ENCODE results near the gene CCDC146. TPM values are rescaled to one million over a fixed set of nuclear protein-coding genes. Genes with fewer than 3 reads are reported as not detected.

CCDC146 gene
- total and polyA plus RNA-seq, 2 of the 8 experiments (the other 6 are each of a cell fraction or from before 2014, with no cell fraction given), result 0.88 to 2.4 TPM

DNA sequence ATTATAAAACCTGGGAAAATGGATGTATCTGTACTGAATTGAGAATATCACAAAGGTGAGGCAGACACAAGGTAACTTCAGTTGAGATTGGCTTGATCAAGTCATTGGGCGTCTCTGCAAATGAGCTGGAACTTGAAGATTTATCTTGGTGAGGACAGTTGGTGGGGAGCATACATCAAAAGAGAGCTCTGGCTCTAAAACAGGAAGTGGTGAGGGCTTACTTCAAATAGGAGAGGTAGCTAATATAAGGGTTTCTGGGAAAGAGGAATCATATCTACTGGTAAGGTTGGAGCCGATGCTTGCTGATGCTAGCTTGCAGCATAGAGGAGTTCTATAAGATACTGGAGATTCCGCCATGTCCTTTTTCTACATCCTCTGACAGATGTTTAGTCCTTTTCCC, 117.1 kb downstream of the CCDC146 start:
- no peak overlapping the region for H3K18ac ChIP-seq (ENCODE audit: extremely low read depth, low read length)

More for the DNA sequence above, 117.1 kb downstream of the CCDC146 start:
- Histone ChIP-seq H3K79me1 (ENCODE audit: low read depth, low read length) (no peaks in the 10 kb centered on the region), H3K27me3 (replicated peaks in 1 of 4; ENCODE audit: control insufficient read depth in 3 of 4, extremely low read depth in 1 of 4, insufficient read depth in 3 of 4, low read length in 3 of 4) (no peaks in the 10 kb centered on the region), H2BK20ac (ENCODE audit: low read length) (no peak overlapping the region), H4K8ac (ENCODE audit: extremely low read depth, insufficient read depth, low read length) (no peak overlapping the region), H3K4me1 (replicated peaks in 1 of 4; ENCODE audit: control insufficient read depth in 3 of 4, insufficient read depth in 4 of 4, low read length in 3 of 4) (peaks cover 0 to 12% (median 3%) of the 10 kb centered on the region in 4 experiments; a peak in 3 of 7 replicates), H3K4me2 (ENCODE audit: insufficient read depth in 1 of 2, low read depth in 2 of 2, low read length in 2 of 2) (no peak overlapping the region), H2BK120ac (replicated peaks; ENCODE audit: low read depth, low read length) (no peak overlapping the region), H3K23ac (ENCODE audit: insufficient read length) (no peak overlapping the region), H3K14ac (ENCODE audit: insufficient read length) (no peak overlapping the region), H3K9me3 (ENCODE audit: insufficient read depth in 2 of 2, low read depth in 1 of 2, low read length in 1 of 2) (no peaks in the 10 kb centered on the region), H2BK5ac (ENCODE audit: low read depth, low read length) (no peak overlapping the region), H2AK5ac (ENCODE audit: low read depth, low read length) (no peak overlapping the region), H3K4ac (replicated peaks; ENCODE audit: insufficient read length, low read depth, low read length) (no peak overlapping the region), H3K36me3 (ENCODE audit: control insufficient read depth in 2 of 4, insufficient read depth in 4 of 4, low read length in 3 of 4) (no peaks in the 10 kb centered on the region), H3K4me3 (ENCODE audit: extremely low read depth in 1 of 4, insufficient read depth in 2 of 4, low read depth in 3 of 4, low read length in 4 of 4) (no peak overlapping the region), H2AFZ (ENCODE audit: low read length) (no peak overlapping the region), H3K27ac (ENCODE audit: low read depth, low read length) (no peak overlapping the region), H4K91ac (replicated peaks; ENCODE audit: insufficient read length, low read length) (no peak overlapping the region), H3K23me2 (ENCODE audit: low read depth, low read length) (no peaks in the 10 kb centered on the region), H4K20me1 (replicated peaks in 1 of 2; ENCODE audit: control insufficient read depth in 1 of 2, insufficient read depth in 2 of 2, low read length in 2 of 2) (no peaks in the 10 kb centered on the region), H2BK12ac (ENCODE audit: low read depth, low read length) (no peak overlapping the region), H4K5ac (ENCODE audit: insufficient read length, low read depth, low read length) (no peak overlapping the region), H3K9ac (replicated peaks in 1 of 4; ENCODE audit: extremely low read depth in 1 of 4, low read depth in 3 of 4, low read length in 3 of 4) (no peak overlapping the region), H3K56ac (replicated peaks; ENCODE audit: insufficient read length, low read depth, low read length) (no peak overlapping the region), H3K79me2 (ENCODE audit: control insufficient read depth in 1 of 2, insufficient read depth in 2 of 2, low read length in 2 of 2) (no peaks in the 10 kb centered on the region), H2BK15ac (ENCODE audit: low read length) (no peak overlapping the region)
- FAIRE-seq (no peak), DNase-seq (ENCODE audit: low read depth in 1 of 2, low spot score in 2 of 2) (no peak)
- 91% methylated on average over 3 of the region's 3 CpGs; no CpG with 5 or more reads in 1 of the 2 experiments for WGBS, 2 experiments (ENCODE audit: extremely low coverage in 1 of 2, insufficient coverage in 1 of 2, insufficient read length in 1 of 2, insufficient replicate concordance in 2 of 2, low coverage in 1 of 2, low lambda C conversion rate in 2 of 2, missing lambda C conversion rate in 1 of 2)
- TF ChIP-seq RFX5 (IDR thresholded peaks at IDR 0.05; ENCODE audit: borderline replicate concordance, low read depth, low read length), result no peak
- TF ChIP-seq POLR2A (IDR thresholded peaks at IDR 0.05; ENCODE audit: control extremely low read depth in 1 of 2, low read depth in 2 of 2, low read length in 2 of 2), result no peak
- no peak for TF ChIP-seq KDM1A (IDR thresholded peaks at IDR 0.05; ENCODE audit: borderline replicate concordance, low read length)
- no peak for TF ChIP-seq TCF12 (IDR thresholded peaks at IDR 0.05; ENCODE audit: low read depth, low read length)
- no peak for TF ChIP-seq BACH1 (IDR thresholded peaks at IDR 0.05; ENCODE audit: low read length)
- ChIA-PET CTCF (ENCODE audit: partially characterized antibody) (interaction anchor here (0.6 to 3.2 kb wide), 3 partner anchors 8 to 67 kb away, joined by 3 to 23 read pairs (median 4); no protein-coding TSS in a partner anchor), POLR2A (ENCODE audit: partially characterized antibody) (no interaction called here)

Data from H1 (cell line).